HUES6 (cell line): ENCODE results near the gene PITPNC1.
"Not testable (repeated sequence)": the region's sequence is repeated elsewhere in the genome, so short reads cannot be mapped to it uniquely, and the experiment has no call there.

Experiments used
- H3K27ac ChIP-seq: 2 replicates; pipeline ENCODE4 v1.7.0; 2013; ENCODE audit warnings: low read depth, mild to moderate bottlenecking, low read length, inconsistent platforms
- H3K27me3 ChIP-seq: 2 replicates; pipeline ENCODE4 v1.6.1; 2013; ENCODE audit warnings: low read length; ENCODE audit not compliant: control insufficient read depth, insufficient read depth
- H3K36me3 ChIP-seq: 2 replicates; pipeline ENCODE4 v1.6.1; 2013; ENCODE audit warnings: low read length; ENCODE audit not compliant: control insufficient read depth, insufficient read depth
- H3K4me1 ChIP-seq: 2 replicates; pipeline ENCODE4 v1.6.1; 2013; ENCODE audit warnings: low read length; ENCODE audit not compliant: control insufficient read depth, insufficient read depth
- H3K4me3 ChIP-seq: 2 replicates; pipeline ENCODE4 v1.5.1; 2013; ENCODE audit warnings: low read depth, low read length
- H3K9ac ChIP-seq: one replicate; pipeline ENCODE4 v1.6.1; 2013; ENCODE audit warnings: mild to moderate bottlenecking, low read length
- H3K9me3 ChIP-seq: 2 replicates; pipeline ENCODE4 v1.6.1; 2013; ENCODE audit warnings: low read depth, low read length; ENCODE audit not compliant: control insufficient read depth, insufficient read depth

PITPNC1 gene

DNA sequence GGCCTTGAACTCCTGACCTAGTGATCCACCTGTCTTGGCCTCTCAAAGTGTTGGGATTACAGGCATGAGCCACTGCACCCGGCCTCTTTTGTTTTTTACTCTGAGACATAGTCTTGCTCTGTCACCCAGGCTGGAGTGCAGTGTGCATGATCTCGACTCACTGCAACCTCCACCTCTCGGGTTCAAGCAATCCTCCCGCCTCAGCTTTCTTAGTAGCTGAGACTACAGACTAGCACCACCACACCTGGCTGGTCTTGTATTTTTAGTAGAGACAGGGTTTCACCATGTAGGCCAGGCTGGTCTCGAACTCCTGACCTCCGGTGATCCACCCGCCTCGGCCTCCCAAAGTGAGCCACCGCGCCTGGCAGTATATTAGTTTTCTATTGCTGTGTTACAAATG, 11.5 kb downstream of the PITPNC1 start:
- H3K9me3 ChIP-seq, H3K4me3 ChIP-seq, H3K4me1 ChIP-seq, H3K9ac ChIP-seq, H3K27ac ChIP-seq, H3K27me3 ChIP-seq, H3K36me3 ChIP-seq: not testable (repeated sequence)

DNA sequence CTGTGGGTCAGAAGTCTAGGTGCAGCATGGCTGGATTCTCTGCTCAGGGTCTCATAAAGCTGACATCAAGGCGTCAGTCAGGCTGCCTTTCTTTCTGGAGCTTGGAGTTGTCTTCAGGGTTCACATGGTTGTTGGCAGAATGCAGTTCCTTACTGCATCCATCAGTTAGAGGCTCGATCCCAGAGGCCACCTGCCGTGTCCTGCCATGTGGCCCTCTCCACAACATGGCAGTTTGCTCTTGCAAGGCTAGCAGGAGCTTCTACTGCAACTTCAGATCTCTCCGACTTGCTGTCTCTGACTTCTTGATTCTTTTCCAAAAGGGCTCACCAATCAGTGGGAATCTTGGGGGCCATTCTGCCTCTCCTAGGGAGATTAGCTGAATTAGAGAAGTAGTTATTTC, 11.9 kb downstream of the PITPNC1 start:
- Histone ChIP-seq H3K27me3 (no peaks in the 10 kb centered on the region), H3K4me3 (no peak overlapping the region), H3K36me3 (no peaks in the 10 kb centered on the region), H3K9me3 (no peaks in the 10 kb centered on the region), H3K9ac (no peak overlapping the region), H3K4me1 (peaks cover 6% of the 10 kb centered on the region), H3K27ac (no peak overlapping the region)

DNA sequence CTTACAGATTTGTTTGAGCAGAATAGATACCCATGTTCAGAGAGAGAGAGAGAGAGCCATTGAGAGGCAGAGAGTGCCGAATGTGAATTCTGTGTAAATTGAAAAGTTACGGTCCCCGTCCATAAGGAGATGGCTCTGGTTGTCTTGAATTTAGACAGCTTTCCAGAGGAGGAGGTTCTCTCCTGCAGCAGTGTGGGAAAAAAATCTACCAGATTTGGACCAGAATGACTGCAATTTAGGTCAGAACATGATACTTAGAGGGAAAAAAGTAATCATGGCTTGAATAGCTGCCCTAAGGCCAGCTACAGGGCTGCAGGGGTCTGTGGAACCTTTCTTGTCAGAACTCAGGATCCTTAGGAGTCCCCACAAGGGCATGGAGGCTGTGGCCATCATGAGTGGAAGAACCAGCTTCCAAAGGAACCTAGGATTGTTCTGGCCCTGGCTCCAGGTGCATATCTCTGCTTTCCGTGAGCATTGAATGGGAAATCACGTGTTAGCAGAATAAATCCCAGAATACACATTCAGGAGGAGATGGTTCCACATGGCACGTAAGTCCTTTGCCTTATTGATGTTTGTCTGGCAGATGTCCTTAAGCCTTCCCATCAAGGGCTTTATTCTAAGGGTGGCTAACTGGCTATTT, 13.0 kb downstream of the PITPNC1 start:
- H3K9me3 ChIP-seq = no peaks in the 10 kb centered on the region
- no peaks in the 10 kb centered on the region for H3K27me3 ChIP-seq
- no peaks in the 10 kb centered on the region for H3K36me3 ChIP-seq
- H3K4me3 ChIP-seq = no peak overlapping the region
- H3K9ac ChIP-seq = no peak overlapping the region
- H3K27ac ChIP-seq = no peak overlapping the region
- peaks cover 6% of the 10 kb centered on the region for H3K4me1 ChIP-seq

DNA sequence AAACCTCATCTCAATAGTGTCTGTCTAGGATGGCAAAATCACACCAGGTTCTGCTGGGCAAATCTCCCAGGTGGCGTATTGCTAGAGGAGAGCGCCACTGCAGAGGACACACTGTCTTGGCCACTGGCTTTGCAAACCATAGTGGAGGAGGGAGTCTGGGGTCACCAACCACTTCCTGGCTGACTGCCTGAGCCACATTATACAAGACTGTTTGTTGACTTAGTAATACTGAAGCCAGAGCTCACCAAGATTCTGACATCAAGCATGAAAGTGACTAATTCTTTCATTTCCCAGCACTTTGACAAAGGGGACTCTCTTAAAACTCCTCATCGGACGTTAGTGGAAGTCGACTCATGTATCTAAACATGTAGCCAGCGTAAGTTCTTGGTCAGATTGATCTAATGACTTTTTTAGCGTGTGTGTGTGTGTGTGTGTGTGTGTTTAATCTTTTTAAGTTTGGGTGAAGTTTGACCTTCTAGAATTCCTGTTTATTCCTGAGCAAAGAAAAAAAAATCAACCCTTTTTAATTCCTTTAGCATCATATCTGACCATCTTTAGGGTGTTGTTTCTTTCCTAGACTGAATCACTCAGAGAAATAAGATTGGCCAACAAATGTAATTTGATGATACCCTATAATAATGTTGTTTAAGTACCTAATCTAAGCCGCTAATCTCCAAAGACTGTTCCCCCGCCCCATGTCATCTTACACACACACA, 13.7 kb downstream of the PITPNC1 start:
- Histone ChIP-seq H3K4me1 (peaks cover 6% of the 10 kb centered on the region), H3K9ac (no peak overlapping the region), H3K9me3 (no peaks in the 10 kb centered on the region), H3K27me3 (no peaks in the 10 kb centered on the region), H3K27ac (no peak overlapping the region), H3K4me3 (no peak overlapping the region), H3K36me3 (no peaks in the 10 kb centered on the region)

DNA sequence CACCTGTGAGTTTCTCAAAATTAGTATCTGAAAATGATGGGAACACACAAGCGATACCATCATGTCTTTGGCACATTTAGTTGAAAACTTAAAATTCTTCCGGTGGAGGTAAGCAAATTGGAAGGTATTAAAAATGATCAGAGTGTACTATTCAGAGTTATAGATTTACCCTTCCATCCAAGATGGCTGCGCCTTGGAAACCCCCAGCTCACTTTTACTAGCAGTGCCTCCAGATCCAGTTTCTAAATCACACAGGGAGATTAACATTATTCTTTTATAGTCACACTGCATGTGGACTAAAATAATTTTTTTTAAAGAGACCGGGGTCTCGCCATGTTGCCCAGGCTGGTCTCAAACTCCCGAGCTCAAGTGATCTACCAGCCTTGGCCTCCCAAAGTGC, 15.0 kb downstream of the PITPNC1 start:
- H3K9ac ChIP-seq = no peak overlapping the region
- H3K27ac ChIP-seq = no peak overlapping the region
- H3K4me1 ChIP-seq = peaks cover 6% of the 10 kb centered on the region
- H3K36me3 ChIP-seq = no peaks in the 10 kb centered on the region
- no peak overlapping the region for H3K4me3 ChIP-seq
- no peaks in the 10 kb centered on the region for H3K27me3 ChIP-seq
- no peaks in the 10 kb centered on the region for H3K9me3 ChIP-seq

DNA sequence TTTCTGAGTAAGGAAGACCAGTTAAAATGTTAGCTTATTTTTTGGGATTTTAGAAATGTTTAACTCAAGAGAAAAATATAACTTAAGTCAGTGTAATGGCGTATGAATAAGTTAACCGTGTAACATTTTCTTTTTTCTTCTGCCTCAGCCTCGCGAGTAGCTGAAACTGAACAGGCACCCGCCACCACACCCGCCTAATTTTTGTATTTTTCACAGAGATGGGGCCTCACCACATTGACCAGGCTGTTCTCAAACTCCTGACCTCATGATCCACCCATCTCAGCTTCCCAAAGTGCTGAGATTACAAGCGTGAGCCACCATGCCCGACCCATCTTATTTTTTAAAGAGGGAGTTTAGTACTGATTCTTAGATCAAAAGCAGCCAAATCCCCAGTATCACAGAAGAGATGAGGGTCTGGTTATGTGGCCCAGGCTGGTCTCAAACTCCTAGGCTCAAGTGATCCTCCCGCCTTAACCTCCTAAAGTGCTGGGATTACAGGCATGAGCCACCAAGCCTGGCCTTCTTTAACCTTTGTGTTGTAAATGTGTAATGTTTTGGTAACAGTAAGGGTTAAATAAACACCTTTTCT, 16.8 kb downstream of the PITPNC1 start:
- no peak overlapping the region for H3K4me3 ChIP-seq
- H3K27ac ChIP-seq = no peak overlapping the region
- H3K4me1 ChIP-seq = peaks cover 4% of the 10 kb centered on the region
- H3K9me3 ChIP-seq = 0 out of 2 replicates have a peak, but pooled peaks cover 3% of the 10 kb centered on the region
- no peak overlapping the region for H3K9ac ChIP-seq
- H3K27me3 ChIP-seq = no peaks in the 10 kb centered on the region
- H3K36me3 ChIP-seq = no peaks in the 10 kb centered on the region

DNA sequence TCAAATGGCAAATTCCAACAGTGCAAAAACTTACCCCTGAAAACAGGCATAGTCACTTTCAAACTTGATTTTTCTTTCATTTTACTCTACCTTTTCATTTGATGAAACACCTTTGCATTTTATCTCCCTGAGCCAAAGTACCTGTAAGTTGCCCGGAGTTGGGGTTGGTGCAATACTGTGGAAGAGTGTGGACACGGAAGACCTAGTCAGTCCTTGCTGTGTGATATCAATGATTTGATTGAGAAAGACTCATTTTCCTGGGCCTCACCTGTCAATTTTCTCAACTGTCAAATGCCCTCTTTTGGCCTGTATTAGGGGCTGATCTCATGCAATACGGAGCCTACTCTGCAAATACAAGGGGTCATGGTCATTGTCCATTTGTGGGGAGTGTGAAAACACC, 22.6 kb downstream of the PITPNC1 start:
- no peak overlapping the region for H3K9ac ChIP-seq
- H3K27me3 ChIP-seq = no peaks in the 10 kb centered on the region
- peaks cover 10% of the 10 kb centered on the region; the same call in 1 of the 2 replicates for H3K4me1 ChIP-seq
- no peak overlapping the region for H3K27ac ChIP-seq
- no peak overlapping the region for H3K4me3 ChIP-seq
- 0 out of 2 replicates have a peak, but pooled peaks cover 3% of the 10 kb centered on the region for H3K9me3 ChIP-seq
- no peaks in the 10 kb centered on the region for H3K36me3 ChIP-seq

DNA sequence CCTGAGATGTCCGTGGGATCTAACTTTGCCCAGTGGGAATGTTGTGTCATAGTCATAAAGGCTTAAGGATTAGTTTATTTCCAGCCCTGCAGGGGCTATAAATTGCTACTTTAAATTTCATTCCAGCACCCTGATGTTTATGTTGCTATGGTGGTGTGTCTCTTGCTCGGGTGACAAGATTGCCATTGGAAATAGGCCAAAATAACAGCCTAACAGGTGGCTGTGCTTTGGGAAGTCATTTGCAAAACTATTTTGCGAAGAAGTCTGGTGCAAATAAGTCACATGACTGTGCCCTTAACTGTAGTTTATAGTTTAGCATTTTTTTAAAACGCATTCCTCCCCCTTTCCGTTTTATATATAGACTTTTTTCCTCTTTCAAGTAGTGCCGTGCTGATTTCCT, 23.1 kb downstream of the PITPNC1 start:
- no peak overlapping the region for H3K4me3 ChIP-seq
- no peak overlapping the region for H3K9ac ChIP-seq
- H3K9me3 ChIP-seq = 0 out of 2 replicates have a peak, but pooled peaks cover 3% of the 10 kb centered on the region
- peaks cover 10% of the 10 kb centered on the region; the same call in 1 of the 2 replicates for H3K4me1 ChIP-seq
- H3K27me3 ChIP-seq = no peaks in the 10 kb centered on the region
- no peaks in the 10 kb centered on the region for H3K36me3 ChIP-seq
- H3K27ac ChIP-seq = no peak overlapping the region

DNA sequence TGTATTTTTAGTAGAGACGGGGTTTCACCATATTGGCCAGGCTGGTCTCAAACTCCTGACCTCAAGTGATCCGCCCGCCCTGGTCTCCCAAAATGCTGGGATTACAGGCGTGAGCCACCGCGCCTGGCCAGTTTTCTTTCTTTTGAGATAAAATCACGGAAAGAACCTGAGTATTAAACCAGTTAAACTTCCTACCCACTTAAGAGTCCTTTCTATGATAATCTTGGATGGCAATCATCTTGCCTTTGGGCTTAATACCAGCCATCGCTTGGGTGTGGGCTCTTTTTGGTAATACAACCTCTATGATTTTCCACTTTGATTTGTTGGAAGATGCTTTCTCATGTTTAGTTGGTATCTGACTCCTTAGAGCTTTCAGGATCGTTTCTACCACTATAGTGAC, 24.0 kb downstream of the PITPNC1 start:
- no peak overlapping the region for H3K9ac ChIP-seq
- no peak overlapping the region for H3K4me3 ChIP-seq
- no peaks in the 10 kb centered on the region for H3K27me3 ChIP-seq
- no peaks in the 10 kb centered on the region for H3K36me3 ChIP-seq
- H3K4me1 ChIP-seq = peaks cover 10% of the 10 kb centered on the region; the same call in 1 of the 2 replicates
- H3K9me3 ChIP-seq = 0 out of 2 replicates have a peak, but pooled peaks cover 3% of the 10 kb centered on the region
- H3K27ac ChIP-seq = no peak overlapping the region

DNA sequence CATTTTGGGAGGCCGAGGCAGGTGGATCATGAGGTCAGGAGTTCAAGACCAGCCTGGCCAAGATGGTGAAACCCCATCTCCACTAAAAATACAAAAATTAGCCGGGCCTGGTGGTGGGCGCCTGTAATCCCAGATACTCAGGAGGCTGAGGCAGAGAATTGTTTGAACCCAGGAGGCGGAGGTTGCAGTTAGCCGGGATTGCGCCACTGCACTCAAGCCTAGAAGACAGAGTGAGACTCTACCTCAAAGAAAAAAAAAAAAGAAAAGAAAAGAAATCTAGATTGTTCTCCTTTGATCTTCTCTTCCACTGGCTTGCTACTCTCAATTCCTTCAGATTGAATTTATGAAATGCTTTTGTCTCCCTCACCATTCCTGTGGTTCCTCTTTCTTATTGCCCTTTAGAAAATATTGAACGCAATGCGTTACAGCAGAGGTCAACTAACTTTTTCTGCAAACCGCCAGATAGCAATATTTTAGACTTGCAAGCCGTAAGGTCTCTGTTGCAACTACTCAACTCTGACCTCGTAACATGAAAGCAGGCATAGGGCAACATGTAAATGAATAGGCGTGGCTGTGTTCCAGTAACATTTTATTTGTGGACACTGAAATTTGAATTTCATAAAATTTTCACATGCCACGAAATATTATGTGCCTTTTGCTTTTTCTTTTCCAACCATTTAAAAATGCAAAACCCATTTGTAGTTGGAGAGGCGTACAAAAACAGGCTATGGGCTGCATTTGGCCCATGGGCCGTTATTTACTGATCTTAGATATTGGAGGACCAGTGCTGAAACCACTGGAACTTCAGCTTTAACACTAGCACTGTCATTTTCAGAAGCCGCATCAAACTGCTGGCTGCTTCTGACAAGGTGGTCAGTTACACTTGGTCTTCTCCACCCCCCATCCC, 24.8 kb downstream of the PITPNC1 start:
- Histone ChIP-seq H3K4me1 (peaks cover 10% of the 10 kb centered on the region; the same call in 1 of the 2 replicates), H3K27ac (no peak overlapping the region), H3K27me3 (no peaks in the 10 kb centered on the region), H3K4me3 (no peak overlapping the region), H3K9me3 (0 out of 2 replicates have a peak, but pooled peaks cover 3% of the 10 kb centered on the region), H3K9ac (no peak overlapping the region), H3K36me3 (no peaks in the 10 kb centered on the region)
